Measurements from ENCODE around the gene VCP.

Gene VCP

DNA sequence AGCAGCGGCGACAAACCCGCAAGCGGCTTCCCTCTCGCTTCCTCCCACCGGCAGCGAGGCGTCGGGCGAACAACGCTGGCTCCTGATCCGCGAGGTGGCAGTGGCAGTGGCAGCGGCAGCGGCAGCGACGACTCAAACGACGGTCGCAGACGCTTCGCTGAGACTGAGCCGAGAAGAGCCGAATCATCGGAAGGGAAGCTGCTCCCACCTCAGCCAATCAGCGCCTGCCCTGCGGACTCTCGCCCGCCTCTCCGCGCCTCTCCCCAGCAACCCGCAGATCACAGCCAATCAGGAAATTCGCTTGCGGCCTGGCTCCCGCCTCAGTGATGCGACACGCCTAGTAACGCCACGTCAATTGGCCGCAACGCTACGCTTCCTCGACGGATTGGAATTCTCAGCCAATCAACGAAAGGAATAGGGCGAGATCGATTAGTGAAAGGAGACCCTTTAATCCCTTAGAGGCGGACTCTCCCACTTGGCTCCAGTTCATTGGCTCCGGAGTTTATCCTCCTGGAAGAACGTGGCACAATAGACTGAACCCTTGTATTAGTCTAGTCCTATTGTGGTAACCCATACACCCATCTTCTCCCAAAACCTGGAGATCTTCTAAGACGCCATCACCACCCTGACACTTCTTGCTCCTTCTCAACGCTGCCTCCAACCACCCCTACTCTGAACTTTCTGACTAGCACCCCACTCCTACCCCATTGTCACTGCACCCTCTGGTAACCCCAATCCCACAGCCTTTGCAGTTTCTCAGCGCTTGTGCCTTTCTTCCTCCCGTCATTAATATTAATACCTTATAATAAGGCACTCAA is at the start of gene VCP:
Gene VCP (minus strand): TSS at position 165 of the 818 bp plus-strand sequence. CDS start 272 bp downstream, outside the sequence.
- peak; percentile 96 for DNase-seq

DNA sequence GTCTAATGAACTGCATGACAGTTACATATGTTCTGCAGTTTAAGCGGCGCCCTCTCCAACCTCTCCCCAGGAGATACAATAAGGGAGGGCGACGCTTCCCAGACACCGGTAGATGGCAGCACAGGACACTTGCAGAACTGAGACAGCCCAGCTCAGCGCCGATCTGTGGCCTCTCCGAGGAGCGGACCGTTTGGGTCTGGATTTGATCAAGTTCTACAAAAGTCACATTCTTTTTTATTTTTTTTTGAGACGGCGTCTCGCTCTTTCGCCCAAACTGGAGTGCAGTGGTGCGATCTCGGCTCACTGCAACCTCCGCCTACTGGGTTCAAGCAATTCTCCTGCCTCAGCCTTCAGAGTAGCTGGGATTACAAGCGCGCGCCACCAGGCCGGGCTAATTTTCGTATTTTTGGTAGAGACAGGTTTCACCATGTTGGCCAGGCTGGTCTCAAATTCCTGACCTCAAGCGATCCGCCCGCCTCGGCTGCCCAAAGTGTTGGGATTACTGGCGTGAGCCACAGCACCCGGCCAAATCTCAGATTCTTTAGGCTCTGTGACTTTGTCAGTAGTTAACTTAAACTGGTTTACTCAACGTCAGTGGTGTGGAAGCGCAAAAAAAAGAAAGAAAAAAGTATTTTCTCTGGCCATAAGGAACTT is 44.6 kb upstream of the VCP start:
- DNase-seq, result peak; percentile 88 to 93

DNA sequence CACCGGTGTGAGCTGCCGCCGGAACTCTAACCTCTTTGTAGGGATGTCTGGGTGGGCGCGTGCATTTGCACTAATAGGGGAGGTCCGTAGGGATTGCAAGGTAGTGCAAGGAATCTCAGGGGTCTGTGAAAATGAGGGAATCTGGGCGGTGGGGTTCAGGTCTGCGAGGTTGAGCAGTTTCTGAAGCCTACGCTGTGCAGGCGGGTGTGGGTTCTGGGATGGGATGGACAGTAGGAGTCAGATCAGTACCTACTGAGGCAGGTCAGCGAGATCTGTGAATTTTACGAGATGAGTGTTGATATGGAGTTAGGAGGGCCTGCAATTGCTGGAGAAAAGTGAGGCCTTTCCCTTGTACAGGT is 44.1 kb upstream of the VCP start:
- no peak for DNase-seq

DNA sequence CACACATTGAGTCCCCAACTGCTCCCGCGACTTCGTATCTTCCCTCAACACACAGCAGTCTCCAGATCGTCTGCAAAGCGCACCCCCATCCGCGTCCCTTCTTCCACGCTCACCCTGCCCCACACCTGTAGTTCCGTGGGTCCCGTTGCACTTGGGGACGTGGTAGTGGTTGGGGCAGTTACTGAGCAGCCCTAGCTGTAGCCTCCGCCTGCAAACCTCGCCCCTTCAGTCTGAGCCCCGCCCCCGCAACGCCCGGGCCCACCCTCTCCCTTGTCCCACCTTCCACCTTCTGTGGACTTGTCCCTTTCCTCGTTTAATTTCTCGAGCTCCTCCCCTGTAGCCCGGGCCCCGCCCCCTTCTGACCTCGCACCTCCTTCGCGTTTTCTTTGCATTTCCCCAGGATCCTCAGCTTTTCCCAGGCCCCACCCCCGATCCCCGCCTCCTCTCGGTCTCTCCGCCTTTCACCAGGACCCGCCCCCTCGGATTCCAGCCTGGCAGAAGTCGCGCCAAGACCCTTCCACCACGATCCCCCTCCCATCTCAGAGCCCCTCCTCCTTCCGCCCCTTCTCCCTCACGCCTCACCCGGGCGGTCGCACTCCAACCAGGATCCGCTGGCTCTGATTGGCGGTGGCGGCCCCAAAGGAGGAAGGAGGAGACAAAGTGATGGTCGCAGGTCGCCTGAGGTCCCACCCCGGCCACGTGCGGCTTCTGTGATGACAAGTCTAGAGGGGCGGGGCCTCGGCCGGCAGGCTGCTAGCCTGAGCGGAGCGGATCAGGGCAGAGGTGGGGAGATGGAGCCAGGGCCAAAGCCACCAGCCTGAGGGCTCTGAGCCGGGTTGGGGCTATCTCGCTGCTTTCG is 43.5 kb upstream of the VCP start, which contains the start of gene ATOSB:
Gene ATOSB (minus strand): TSS at position 183 of the 859 bp plus-strand sequence. CDS start 7,588 bp downstream, outside the sequence.
- peak; percentile 88 to 91 for DNase-seq

DNA sequence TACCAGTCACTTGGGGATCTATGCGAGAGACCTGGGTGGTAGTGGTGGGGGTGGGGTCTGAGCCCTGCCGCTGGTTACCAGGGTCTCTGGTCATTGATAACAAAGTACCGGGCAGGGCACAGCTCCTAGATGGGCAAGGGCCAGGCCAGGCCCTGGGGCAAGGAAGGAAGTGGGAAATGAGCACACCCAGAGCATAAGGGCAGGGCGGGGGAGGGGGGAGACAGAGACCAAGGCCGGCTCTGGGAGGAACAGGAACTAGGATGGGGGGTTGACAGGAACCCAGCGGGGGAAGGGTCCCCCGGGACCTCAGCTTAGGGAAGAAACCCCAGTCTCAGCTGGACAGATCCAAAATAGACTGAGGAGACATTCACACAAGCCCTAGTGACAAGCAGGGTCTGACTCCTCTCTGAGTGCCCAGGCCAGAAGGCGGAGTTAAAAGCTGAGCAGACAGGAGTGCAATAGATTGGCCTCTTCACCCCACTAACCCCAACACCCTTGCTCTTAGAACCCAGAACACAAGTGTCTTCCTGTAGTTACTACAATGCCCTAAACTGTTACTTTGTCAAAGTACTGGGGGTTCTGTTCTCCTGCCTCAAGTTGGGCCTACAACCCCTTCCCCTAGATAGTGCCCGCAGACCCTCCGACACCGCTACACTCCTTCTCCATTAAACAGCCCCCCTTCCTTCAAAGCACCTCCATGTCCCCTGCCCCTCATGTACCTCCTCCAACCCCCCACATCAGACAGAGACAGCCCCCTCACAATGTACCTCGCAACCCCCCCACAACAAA is 42.6 kb upstream of the VCP start:
- peak in 1 of 2 donors; percentile 22 for DNase-seq

DNA sequence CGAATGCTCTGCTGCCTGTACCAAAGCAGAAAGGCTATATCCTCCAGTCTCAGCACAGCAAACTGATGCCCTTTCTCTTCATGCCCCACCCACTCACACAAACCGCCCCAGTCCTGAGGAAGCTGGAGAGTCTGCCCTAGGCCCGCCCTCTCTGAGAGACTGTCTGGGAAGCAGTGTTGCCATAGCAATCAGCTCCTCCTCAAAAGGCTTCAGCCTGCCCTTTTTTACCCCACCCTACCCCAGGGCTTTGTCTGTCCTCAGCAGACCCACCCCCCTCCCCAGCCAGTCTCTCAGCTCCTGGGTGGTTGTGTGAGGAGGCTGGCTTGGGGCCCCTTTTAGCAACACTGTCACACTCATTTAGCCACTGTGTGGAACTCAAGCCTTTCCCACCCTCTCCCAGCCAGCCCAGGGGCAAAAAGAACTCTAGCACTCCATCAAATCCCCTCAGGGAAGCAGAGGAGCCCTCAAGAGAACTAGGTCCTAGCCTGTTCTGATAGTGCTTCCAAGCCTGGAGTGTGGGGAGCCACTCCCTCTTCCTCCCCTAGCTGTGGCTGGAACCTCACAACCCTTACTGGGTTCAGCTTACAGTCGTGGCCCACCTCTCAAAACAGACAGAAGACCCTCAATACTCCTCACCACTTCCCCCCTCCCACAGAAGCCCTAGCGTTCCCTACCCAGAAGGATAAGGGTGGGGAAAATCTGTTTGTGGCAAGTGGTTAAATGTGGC is 41.9 kb upstream of the VCP start:
- peak; percentile 69 to 73 for DNase-seq

DNA sequence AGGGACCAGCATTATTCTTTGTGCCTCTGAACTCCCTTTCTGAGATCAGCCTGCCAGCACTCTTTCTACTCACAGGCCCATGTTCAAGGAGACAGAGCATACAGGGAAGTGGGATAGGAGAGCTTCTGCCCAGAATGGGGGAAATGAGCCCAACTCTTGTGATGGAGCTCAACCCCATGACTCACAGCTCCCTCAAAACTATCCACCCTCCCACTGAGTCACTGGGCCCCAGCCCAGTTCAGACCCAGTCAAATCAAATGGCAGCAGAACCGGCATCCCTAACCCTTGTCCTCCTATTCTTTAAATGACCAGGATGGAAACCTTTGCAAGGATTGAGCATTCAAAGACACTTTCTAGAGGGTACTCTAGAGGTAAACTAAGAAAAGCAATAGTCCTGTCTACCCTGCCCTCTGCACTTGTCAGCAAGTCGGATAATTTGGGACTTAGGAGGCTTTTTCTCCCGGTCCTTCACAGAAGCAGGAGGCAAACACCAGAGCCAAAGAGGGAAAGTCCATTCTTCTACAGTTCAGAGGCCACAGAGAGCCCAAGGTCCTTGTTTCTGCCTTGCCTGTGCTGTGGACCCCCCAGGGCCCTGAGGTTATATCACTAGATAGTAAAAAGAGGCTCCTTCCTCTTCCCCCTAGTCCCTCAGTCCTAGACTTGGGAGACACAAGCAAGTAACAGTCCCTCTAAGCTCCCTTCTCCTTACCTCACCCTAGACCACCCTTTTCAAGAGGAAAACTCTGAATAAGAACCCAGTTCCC is 40.0 kb upstream of the VCP start:
- peak in 1 of 2 donors; percentile 19 for DNase-seq

DNA sequence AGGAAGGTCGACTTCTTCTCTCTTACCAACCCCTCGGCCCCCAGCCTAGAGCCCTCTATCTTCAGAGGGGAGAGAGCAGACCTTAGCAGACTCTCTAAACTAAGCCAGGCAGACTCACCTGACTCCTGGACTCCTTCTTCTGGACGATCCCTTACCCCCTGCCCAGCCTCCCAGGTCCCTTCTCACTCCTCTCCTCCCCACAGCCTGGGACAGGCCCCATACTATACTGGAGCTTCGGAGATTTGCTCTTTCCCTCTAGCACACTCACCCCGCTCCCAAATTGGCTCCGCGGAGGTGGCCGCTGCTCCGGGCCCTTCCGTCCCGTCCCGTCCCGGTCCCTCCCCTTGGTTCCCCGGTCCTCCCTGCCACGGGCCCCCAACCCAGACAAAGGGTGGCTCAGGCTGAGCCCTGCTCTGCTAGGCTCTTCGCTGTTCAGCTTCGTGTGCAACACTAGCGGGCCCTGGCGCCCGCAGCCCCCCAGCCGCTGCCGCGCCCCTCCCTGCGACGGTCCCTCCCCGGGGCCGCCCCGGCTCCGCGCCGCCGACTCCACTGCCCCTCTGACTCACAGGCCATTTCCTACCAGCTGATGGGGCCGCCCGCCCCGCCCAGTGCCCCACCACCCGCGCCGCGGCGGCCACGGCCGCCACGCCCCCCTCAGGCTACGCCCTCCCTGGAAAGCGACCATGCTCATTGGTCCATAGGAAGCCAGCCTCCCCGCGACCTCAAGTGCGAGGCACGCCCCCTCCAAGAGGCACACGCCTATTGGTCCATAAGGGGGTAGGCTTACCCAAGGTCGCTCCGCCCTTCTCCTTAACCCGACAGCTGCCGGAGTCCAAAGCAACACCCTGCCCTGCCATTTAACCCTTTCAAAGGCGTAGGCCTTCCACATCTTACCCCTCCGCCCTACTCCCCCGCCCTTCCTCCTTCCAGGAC is 38.8 kb upstream of the VCP start:
- DNase-seq, result peak; percentile 94 to 96

DNA sequence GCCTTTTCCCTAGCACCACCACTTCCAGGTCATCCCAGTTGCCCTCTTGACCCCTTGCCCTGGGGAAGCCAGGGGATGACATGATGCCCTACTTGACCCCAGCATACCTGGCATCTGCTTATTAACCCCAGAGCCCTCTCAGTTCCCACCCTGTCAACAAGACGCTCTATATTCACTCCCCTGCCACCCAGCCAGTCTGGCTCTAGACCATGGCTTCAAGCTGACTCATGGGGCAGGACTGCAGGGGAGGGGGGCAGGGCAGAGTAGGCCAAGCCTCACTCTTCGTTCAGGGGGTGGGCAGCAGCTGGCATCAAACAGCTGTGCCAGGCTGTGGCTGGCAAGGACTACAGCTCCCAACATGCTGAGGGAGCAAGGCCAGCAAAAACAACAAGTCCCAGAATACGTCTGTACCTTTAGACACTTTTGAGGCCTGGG is 37.9 kb upstream of the VCP start:
- no peak for DNase-seq

DNA sequence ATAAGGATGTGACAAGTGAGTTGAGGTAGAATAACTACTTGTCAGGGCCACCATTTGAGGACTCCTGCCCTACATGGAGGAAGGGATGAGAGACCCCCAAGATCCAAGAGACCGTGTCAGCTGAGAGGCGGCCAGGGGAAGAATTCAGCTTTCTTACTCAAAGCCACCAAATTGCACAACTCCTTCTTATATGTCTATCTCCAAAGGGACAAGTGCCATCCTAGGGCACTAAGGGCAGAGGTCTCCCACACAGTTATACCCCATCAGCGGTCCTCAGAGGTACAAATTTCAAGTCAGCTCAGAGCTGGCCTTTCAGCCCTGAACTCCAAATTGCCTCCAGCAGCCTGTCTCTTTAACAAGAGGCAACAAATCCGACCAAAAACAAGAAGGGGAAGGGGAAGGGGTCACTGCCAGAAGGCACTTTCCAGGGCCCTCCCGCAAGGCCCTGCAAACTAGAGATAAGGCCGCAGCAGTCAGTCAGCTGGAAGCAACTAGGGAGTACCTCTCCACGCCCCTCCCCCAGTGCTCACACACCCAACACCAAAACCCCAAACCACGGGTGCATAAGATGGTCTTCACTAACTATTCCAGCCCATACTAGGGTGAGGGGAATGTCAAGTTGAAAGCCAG is 36.6 kb upstream of the VCP start:
- DNase-seq, result no peak

DNA sequence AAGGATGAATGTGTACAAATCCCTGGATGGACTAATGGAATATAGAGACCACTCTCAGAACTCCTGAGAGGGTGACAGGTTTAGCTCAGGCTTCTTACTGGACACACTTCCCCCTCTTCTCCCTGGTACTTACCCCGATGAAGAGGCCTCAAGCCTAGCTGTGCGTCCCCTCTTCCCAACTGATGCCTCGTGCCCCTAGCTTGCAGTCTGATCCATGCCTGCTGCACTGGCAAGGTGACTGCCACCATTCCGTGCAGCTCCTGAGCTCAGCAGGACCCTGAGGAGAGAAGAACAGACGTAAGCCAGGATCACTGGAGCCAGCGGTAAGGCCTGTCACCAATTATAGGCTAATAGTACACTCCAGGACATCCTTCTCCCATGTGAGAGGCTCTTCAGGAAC is 36.0 kb upstream of the VCP start:
- DNase-seq, result no peak

DNA sequence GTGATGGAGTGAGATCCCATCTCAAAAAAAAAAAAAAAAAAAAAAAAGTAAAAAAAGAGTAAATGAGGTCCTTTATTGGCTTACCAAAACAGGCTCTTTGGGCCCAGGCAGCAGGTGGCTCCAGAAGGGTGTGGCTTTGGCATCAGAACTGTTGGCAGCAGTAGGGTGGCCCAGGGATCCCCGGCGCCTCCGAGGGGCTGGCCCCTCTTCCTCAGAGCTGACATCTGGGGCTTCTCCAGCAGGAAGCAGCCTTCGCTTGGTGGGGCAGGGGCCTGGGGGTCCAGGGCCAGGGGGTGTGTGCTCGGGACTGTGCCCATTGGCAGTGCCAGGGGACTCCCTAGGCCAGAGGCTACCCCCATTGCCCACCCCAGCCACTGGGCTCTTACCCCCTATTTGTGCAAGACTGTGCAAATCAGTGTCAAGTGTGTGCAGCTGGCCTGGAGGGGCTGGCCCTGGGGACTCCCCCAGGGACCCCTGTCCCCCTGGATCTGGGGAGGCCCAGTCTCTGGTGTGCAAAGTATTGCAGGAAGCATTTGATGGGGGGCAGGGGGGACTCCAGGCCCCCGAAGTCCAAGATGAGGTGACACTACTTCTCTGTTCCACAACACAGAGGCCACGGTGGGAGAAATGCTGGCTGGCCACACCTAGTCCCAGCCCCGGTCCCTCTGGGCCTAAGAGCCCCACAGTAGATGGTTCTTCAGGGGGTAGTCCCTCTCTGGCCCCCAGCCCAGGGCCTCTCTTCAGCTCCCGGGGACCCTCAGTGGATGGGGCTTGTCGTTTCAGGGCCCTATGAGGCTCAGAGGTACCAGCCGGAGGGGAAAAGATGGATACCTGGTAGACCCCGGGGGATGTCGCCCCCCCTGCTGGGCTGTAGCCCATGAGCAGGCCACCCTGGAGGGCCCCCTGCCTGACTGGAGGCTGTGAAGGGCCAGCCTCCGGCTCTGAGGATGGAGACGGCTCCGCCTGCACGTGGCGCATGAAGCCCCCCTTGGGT is 35.2 kb upstream of the VCP start:
- no peak for DNase-seq

DNA sequence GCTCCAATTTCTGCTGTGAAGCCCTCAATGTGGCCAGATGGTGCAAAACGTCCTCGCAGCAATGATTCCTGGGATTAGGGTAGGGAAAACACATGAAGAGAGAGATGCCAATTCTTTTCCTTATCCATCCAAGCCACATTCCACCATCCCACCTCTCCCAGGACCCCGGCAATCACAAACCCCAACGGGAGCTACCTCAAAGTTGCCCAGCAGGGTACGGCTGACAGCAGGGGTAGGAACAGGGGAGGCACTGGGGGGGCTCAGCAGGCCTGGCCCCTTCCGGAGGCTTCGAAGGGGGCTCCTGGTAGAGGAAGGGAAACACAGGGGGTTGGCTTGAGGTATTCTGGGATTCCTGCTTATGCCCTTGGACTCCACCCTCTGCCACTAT is 33.9 kb upstream of the VCP start:
- DNase-seq, result no peak

DNA sequence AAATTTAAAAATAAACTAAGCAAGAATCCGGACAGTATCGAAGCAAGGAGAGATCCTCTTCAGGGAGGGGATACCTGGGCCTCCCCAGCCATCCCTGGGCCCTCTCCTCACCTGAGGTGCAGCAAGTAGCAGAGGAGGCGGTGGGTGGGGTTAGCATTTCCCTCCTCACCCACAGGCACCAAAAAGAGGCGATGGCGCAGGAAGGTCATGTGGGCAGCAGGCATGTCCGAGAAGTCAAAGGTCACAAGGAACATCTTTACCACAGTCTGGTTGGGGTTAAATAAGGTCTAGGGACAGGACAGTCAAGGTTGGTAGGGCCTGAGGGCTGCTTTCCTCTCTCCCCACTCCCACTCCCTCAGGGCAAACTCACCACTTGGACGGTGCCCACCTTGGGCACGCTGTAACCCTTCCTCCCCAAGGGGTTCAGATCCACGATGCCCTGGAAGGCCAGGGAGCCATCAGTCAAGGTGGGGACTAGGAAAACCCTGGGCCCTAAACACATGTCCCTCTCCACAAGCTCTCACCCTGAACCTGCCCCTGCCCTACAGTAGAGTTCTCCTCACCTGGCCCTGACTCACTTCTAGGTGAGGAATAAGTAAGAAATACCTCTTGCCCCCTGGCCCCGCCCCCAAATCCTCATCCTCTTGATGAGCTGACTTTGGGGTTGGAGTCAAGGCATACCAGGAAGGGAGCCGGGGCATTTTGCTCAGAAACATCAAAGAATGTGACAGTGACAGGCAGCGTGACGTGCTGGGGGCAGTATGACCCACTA is 33.3 kb upstream of the VCP start:
- DNase-seq, result no peak

DNA sequence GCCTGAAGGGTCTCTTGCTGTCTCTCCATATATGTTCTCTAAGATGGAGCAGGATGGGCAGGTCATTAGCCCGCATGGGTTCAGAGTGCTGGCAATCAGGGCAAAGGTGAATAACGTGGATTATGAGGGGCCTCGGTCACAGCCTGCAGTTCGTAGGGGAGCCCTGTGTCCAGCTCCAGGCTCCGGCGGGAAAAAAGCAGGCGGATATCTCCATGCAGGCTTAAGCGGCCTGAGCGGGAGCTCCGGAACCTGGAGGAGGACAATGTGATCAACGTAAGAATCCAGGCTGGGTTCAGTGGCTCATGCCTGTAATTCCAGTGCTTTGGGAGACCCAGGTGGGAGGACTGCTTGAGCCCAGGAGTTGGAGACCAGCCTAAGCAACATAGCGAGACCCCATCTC is 32.7 kb upstream of the VCP start:
- DNase-seq, result no peak

DNA sequence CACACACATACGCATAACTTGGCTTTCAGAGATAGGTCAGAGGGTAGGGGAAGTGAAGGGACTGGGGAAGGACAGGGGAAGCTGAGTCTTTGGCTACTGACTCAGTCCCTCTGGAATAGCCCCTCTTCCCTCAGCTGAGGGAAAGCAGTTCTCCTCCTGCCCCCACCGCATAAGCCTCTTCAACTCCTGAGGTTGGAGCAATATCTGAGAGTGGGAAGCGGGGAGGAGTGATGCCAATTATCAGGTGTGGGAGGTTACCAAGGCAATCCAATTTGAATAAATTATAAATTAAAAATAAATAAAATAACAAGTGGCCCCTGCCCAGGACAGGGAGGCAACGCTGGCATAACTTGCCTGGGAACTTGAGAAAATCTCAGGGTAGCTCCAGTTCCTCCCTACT is 32.2 kb upstream of the VCP start:
- no peak for DNase-seq

DNA sequence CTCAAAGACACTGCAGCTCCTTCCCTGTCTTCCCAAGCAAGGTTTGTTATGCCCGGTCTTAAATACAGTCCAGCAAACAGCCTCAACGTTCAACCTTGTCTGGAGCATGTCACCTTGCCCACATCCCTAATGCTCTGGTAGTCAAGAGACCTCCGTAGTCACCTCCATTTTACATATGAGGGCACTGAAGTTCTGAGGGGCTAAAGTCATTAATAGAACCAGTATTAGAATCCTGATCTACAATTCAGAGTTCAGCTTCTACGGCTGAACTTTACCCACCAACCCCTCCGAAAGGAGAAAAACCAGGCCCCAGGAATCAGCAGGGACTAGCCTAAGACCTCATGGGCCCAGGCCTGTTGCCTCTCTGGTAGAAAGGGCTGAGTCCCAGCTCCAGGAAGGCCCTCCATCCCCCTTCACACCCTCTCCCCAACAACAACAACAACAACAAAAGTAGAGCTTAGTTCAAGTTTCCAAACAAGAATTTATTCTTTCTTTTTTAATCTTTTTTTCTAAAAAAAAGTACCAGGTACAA is 31.3 kb upstream of the VCP start:
- no peak for DNase-seq
